GM21423 (cell line): ENCODE data around the gene SPP2.
A peak's percentile ranks its signal among the peaks of the same experiment; 100 is the strongest.

Experiments
- ATAC-seq: cut with Tn5 transposase; IDR thresholded peaks from one replicate; pipeline ENCODE4 v1.9.1; 2021; ENCODE audit warnings: mild to moderate bottlenecking, moderate library complexity; ENCODE audit not compliant: unreplicated experiment

Gene SPP2

GRCh38 chr2:234050455-234051135 is at the start of gene SPP2:
Gene SPP2 (plus strand): TSS chr2:234050702. CDS start chr2:234050787, 85 bp downstream.
- ATAC-seq = no peak

- ATAC-seq = no peak
Measured at GRCh38 chr2:234001380-234002160, 48.9 kb upstream of the SPP2 start.

GRCh38 chr2:234002281-234002680 is 48.2 kb upstream of the SPP2 start:
- no peak for ATAC-seq

GRCh38 chr2:234003972-234004617 is 46.4 kb upstream of the SPP2 start:
- ATAC-seq = no peak

- no peak for ATAC-seq
Measured at GRCh38 chr2:234005126-234005525, 45.4 kb upstream of the SPP2 start.

- no peak for ATAC-seq
Measured at GRCh38 chr2:234006501-234006900, 44.0 kb upstream of the SPP2 start.

- no peak for ATAC-seq
Measured at GRCh38 chr2:234014427-234014826, 36.1 kb upstream of the SPP2 start.

GRCh38 chr2:234015861-234016260 is 34.6 kb upstream of the SPP2 start:
- ATAC-seq = no peak

- no peak for ATAC-seq
Measured at GRCh38 chr2:234019896-234020295, 30.6 kb upstream of the SPP2 start.

GRCh38 chr2:234020332-234020731 is 30.2 kb upstream of the SPP2 start:
- ATAC-seq = no peak

- no peak for ATAC-seq
Measured at GRCh38 chr2:234022424-234022823, 28.1 kb upstream of the SPP2 start.

GRCh38 chr2:234024304-234024703 is 26.2 kb upstream of the SPP2 start:
- no peak for ATAC-seq

GRCh38 chr2:234025466-234025865 is 25.0 kb upstream of the SPP2 start:
- ATAC-seq = peak; percentile 52

GRCh38 chr2:234025891-234026401 is 24.6 kb upstream of the SPP2 start:
- no peak for ATAC-seq

GRCh38 chr2:234026693-234027254 is 23.7 kb upstream of the SPP2 start:
- no peak for ATAC-seq

- ATAC-seq = no peak
Measured at GRCh38 chr2:234027641-234028040, 22.9 kb upstream of the SPP2 start.

- ATAC-seq = no peak
Measured at GRCh38 chr2:234029150-234029733, 21.3 kb upstream of the SPP2 start.

- no peak for ATAC-seq
Measured at GRCh38 chr2:234031207-234031606, 19.3 kb upstream of the SPP2 start.

GRCh38 chr2:234032279-234032856 is 18.1 kb upstream of the SPP2 start:
- ATAC-seq = no peak

- no peak for ATAC-seq
Measured at GRCh38 chr2:234033174-234033573, 17.3 kb upstream of the SPP2 start.

GRCh38 chr2:234033885-234034284 is 16.6 kb upstream of the SPP2 start:
- no peak for ATAC-seq
